Measurements from ENCODE around the gene LCN6. TPM values are rescaled to one million over a fixed set of nuclear protein-coding genes. Genes with fewer than 3 reads are reported as not detected.

The LCN6 gene
- total and polyA plus RNA-seq, 9 of the 15 experiments (the other 6 are each of a cell fraction or from before 2014, with no cell fraction given) = 0.10 to 0.45 (median 0.37) TPM; not detected in 5

DNA sequence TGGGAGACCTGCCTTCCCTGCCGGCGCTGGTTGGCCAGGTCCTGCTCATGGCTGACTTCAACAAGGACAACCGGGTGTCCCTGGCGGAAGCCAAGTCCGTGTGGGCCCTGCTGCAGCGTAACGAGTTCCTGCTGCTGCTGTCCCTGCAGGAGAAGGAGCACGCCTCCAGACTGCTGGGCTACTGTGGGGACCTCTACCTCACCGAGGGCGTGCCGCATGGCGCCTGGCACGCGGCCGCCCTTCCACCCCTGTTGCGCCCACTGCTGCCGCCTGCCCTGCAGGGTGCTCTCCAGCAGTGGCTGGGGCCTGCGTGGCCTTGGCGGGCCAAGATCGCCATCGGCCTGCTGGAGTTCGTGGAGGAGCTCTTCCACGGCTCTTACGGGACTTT, 25.4 kb downstream of the LCN6 start (continued):
- TF ChIP-seq, protein P1, sequence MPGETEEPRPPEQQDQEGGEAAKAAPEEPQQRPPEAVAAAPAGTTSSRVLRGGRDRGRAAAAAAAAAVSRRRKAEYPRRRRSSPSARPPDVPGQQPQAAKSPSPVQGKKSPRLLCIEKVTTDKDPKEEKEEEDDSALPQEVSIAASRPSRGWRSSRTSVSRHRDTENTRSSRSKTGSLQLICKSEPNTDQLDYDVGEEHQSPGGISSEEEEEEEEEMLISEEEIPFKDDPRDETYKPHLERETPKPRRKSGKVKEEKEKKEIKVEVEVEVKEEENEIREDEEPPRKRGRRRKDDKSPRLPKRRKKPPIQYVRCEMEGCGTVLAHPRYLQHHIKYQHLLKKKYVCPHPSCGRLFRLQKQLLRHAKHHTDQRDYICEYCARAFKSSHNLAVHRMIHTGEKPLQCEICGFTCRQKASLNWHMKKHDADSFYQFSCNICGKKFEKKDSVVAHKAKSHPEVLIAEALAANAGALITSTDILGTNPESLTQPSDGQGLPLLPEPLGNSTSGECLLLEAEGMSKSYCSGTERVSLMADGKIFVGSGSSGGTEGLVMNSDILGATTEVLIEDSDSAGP (CRISPR knock-in tag; IDR thresholded peaks at IDR 0.05) = no peak
- TF ChIP-seq, protein P2, sequence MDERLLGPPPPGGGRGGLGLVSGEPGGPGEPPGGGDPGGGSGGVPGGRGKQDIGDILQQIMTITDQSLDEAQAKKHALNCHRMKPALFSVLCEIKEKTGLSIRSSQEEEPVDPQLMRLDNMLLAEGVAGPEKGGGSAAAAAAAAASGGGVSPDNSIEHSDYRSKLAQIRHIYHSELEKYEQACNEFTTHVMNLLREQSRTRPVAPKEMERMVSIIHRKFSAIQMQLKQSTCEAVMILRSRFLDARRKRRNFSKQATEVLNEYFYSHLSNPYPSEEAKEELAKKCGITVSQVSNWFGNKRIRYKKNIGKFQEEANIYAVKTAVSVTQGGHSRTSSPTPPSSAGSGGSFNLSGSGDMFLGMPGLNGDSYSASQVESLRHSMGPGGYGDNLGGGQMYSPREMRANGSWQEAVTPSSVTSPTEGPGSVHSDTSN (CRISPR knock-in tag; IDR thresholded peaks at IDR 0.05; ENCODE audit: low read depth) = no peak
- TF ChIP-seq, protein P2 (tag; conservative IDR thresholded peaks at IDR 0.05; ENCODE audit: low read depth) = no peak
- TF ChIP-seq RFX7 (CRISPR knock-in tag; IDR thresholded peaks at IDR 0.05) (no peak), IFI16 (CRISPR knock-in tag; IDR thresholded peaks at IDR 0.05) (no peak), SNRNP70 (optimal IDR thresholded peaks at IDR 0.05; ENCODE audit: low read depth, low read length) (peak; percentile 37), STAG1 (CRISPR knock-in tag; IDR thresholded peaks at IDR 0.05; ENCODE audit: borderline replicate concordance) (no peak), SP2 (IDR thresholded peaks at IDR 0.05; ENCODE audit: extremely low read depth, low read depth, low read length, poor library complexity, severe bottlenecking) (no peak), FIP1L1 (IDR thresholded peaks at IDR 0.05; ENCODE audit: low read depth, low read length, poor library complexity, severe bottlenecking) (peak; percentile 98), ASH1L (IDR thresholded peaks at IDR 0.05; ENCODE audit: borderline replicate concordance, low read depth, partially characterized antibody) (no peak), PCBP1 (IDR thresholded peaks at IDR 0.05; ENCODE audit: low read depth, low read length, poor library complexity, severe bottlenecking) (no peak), NFIX (CRISPR knock-in tag; IDR thresholded peaks at IDR 0.05; ENCODE audit: low read depth) (no peak), KAT2B (IDR thresholded peaks at IDR 0.05; ENCODE audit: low read depth, low read length) (no peak), POLR2G (IDR thresholded peaks at IDR 0.05; ENCODE audit: low read depth, low read length) (peak; percentile 65; the same call in 1 of the 2 replicates), HMG20A (CRISPR knock-in tag; conservative IDR thresholded peaks at IDR 0.05) (no peak), CBX2 (IDR thresholded peaks at IDR 0.05; ENCODE audit: insufficient read depth, low read length, poor library complexity, severe bottlenecking) (no peak), OTX1 (CRISPR knock-in tag; IDR thresholded peaks at IDR 0.05) (no peak)
- TF ChIP-seq, protein P3, sequence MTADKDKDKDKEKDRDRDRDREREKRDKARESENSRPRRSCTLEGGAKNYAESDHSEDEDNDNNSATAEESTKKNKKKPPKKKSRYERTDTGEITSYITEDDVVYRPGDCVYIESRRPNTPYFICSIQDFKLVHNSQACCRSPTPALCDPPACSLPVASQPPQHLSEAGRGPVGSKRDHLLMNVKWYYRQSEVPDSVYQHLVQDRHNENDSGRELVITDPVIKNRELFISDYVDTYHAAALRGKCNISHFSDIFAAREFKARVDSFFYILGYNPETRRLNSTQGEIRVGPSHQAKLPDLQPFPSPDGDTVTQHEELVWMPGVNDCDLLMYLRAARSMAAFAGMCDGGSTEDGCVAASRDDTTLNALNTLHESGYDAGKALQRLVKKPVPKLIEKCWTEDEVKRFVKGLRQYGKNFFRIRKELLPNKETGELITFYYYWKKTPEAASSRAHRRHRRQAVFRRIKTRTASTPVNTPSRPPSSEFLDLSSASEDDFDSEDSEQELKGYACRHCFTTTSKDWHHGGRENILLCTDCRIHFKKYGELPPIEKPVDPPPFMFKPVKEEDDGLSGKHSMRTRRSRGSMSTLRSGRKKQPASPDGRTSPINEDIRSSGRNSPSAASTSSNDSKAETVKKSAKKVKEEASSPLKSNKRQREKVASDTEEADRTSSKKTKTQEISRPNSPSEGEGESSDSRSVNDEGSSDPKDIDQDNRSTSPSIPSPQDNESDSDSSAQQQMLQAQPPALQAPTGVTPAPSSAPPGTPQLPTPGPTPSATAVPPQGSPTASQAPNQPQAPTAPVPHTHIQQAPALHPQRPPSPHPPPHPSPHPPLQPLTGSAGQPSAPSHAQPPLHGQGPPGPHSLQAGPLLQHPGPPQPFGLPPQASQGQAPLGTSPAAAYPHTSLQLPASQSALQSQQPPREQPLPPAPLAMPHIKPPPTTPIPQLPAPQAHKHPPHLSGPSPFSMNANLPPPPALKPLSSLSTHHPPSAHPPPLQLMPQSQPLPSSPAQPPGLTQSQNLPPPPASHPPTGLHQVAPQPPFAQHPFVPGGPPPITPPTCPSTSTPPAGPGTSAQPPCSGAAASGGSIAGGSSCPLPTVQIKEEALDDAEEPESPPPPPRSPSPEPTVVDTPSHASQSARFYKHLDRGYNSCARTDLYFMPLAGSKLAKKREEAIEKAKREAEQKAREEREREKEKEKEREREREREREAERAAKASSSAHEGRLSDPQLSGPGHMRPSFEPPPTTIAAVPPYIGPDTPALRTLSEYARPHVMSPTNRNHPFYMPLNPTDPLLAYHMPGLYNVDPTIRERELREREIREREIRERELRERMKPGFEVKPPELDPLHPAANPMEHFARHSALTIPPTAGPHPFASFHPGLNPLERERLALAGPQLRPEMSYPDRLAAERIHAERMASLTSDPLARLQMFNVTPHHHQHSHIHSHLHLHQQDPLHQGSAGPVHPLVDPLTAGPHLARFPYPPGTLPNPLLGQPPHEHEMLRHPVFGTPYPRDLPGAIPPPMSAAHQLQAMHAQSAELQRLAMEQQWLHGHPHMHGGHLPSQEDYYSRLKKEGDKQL (CRISPR knock-in tag; IDR thresholded peaks at IDR 0.05; ENCODE audit: borderline replicate concordance) = no peak

Data from K562 (cell line).